SK-N-SH (cell line): Measurements from ENCODE around the gene KIF12. TPM values are rescaled to one million over a fixed set of nuclear protein-coding genes. Genes with fewer than 3 reads are reported as not detected.
"Not testable (repeated sequence)": the region's sequence is repeated elsewhere in the genome, so short reads cannot be mapped to it uniquely, and the experiment has no call there.

Experiments
- CTCF ChIA-PET: fragments of 300-600, 350-600 bp; formaldehyde crosslinking; extraction: SDS; loops from one replicate; lab custom pipeline; 2021; lab: Yijun Ruan, JAX
- POLR2A ChIA-PET: fragments of 350-600 bp; sonication (Branson Sonifier 250); formaldehyde crosslinking; extraction: SDS; loops from one replicate; lab custom pipeline; 2020; ENCODE audit warnings: antibody characterized with exemption, inconsistent platforms; lab: Yijun Ruan, JAX
- DNase-seq: peaks from one replicate; pipeline ENCODE4 v3.0.0; 2012
- H2AFZ ChIP-seq: fragments of 200-600 bp; sonication (generic); 2 replicates; pipeline ENCODE4 v1.8.1; 2016; ENCODE audit warnings: antibody characterized with exemption, mild to moderate bottlenecking, low read depth
- H3F3A ChIP-seq: fragments of 200-600 bp; sonication (generic); replicated peaks from 2 replicates; pipeline ENCODE3; 2016; ENCODE audit warnings: antibody characterized with exemption, mild to moderate bottlenecking; ENCODE audit not compliant: insufficient read depth
- H3K27ac ChIP-seq, 2 experiments: fragments of 200-500 bp in 1 of 2; fragments of 200-600 bp in 1 of 2; sonication (Bioruptor generic) in 1 of 2; sonication (generic), shearing (Covaris generic) in 1 of 2; 2 replicates each; pipeline versions ENCODE4 v1.5.1 to v1.6.1; 2014 to 2016; ENCODE audit warnings: low read depth in 2 of 2, inconsistent platforms in 1 of 2, low read length in 1 of 2, mild to moderate bottlenecking in 1 of 2, mixed read lengths in 1 of 2
- H3K27me3 ChIP-seq: fragments of 200-600 bp; sonication (generic), shearing (Covaris generic); 2 replicates; pipeline ENCODE4 v1.6.1; 2016; ENCODE audit warnings: mixed run types; ENCODE audit not compliant: insufficient read depth
- H3K36me3 ChIP-seq, 2 experiments: fragments of 200-500 bp in 1 of 2; fragments of 200-600 bp in 1 of 2; sonication (Bioruptor generic) in 1 of 2; sonication (generic) in 1 of 2; replicated peaks in 1 of 2; 2 replicates each; pipeline versions ENCODE3 to v1.5.1; 2014 to 2016; ENCODE audit warnings: low read length in 1 of 2, mild to moderate bottlenecking in 1 of 2; ENCODE audit not compliant: insufficient read depth in 2 of 2, control insufficient read depth in 1 of 2
- H3K4me1 ChIP-seq, 2 experiments: fragments of 200-500 bp in 1 of 2; fragments of 200-600 bp in 1 of 2; sonication (Bioruptor generic) in 1 of 2; sonication (generic), shearing (Covaris generic) in 1 of 2; 2 replicates each; pipeline versions ENCODE4 v1.5.1 to v1.6.1; 2014 to 2016; ENCODE audit warnings: low read depth in 1 of 2, low read length in 1 of 2, mixed run types in 1 of 2; ENCODE audit not compliant: insufficient read depth in 2 of 2, control insufficient read depth in 1 of 2
- H3K4me2 ChIP-seq: fragments of 200-600 bp; sonication (generic), shearing (Covaris generic); 2 replicates; pipeline ENCODE4 v1.6.1; 2017; ENCODE audit warnings: mixed run types
- H3K4me3 ChIP-seq, 2 experiments: fragments of 200-500 bp in 1 of 2; fragments of 200-600 bp in 1 of 2; sonication (Bioruptor generic) in 1 of 2; sonication (generic), shearing (Covaris generic) in 1 of 2; 2 replicates each; pipeline versions ENCODE4 v1.5.1 to v1.8.1; 2014 to 2016; ENCODE audit warnings: low read depth in 2 of 2, inconsistent platforms in 1 of 2, low read length in 1 of 2, mild to moderate bottlenecking in 1 of 2, mixed read lengths in 1 of 2, moderate library complexity in 1 of 2
- H3K79me2 ChIP-seq: fragments of 200-600 bp; sonication (generic); 2 replicates; pipeline ENCODE4 v1.8.1; 2017; ENCODE audit warnings: mild to moderate bottlenecking; ENCODE audit not compliant: insufficient read depth
- H3K9ac ChIP-seq: fragments of 200-600 bp; sonication (generic); 2 replicates; pipeline ENCODE4 v1.6.1; 2017; ENCODE audit warnings: mixed run types
- H3K9me2 ChIP-seq: fragments of 200-600 bp; sonication (generic); 2 replicates; pipeline ENCODE4 v1.6.1; 2017; ENCODE audit warnings: mixed run types
- H3K9me3 ChIP-seq: fragments of 200-600 bp; sonication (generic); 2 replicates; pipeline ENCODE4 v1.6.1; 2017; ENCODE audit warnings: mixed run types, mild to moderate bottlenecking, moderate library complexity
- H4K20me1 ChIP-seq: fragments of 200-600 bp; sonication (generic); 2 replicates; pipeline ENCODE4 v1.6.1; 2017; ENCODE audit warnings: mild to moderate bottlenecking, mixed run types; ENCODE audit not compliant: insufficient read depth
- CHD2 ChIP-seq: fragments of 150-350 bp; IDR thresholded peaks from 2 replicates; pipeline ENCODE4 v1.6.1; 2018; ENCODE audit warnings: low read length; ENCODE audit not compliant: partially characterized antibody
- GABPA ChIP-seq: IDR thresholded peaks from 2 replicates; pipeline ENCODE4 v1.4.0; 2012; ENCODE audit warnings: low read depth, mild to moderate bottlenecking
- JUND ChIP-seq: IDR thresholded peaks from 2 replicates; pipeline ENCODE4 v1.4.0; 2012
- MEF2A ChIP-seq: IDR thresholded peaks from 2 replicates; pipeline ENCODE4 v1.4.0; 2012; ENCODE audit warnings: low read depth, borderline replicate concordance
- SIN3A ChIP-seq: IDR thresholded peaks from 2 replicates; pipeline ENCODE4 v1.6.1; 2012; ENCODE audit warnings: low read depth, mild to moderate bottlenecking, low read length, moderate library complexity, borderline replicate concordance
- WGBS: methylation state at CpG from one replicate; pipeline ENCODE4 v1.1.6; 2017; ENCODE audit warnings: low lambda C conversion rate; 5-methylcytosine and 5-hydroxymethylcytosine counted together
- polyA plus RNA-seq, 3 experiments: library from polyadenylated mRNA; depleted of rRNA; stranded (reverse); fragments of >200 nt; gene quantifications; 2 replicates each; pipeline ENCODE4 v1.2.3, GENCODE V29; 2012
- TF ChIP-seq, protein P1 (sequence below): IDR thresholded peaks from 2 replicates; pipeline ENCODE4 v1.4.0; 2012; ENCODE audit warnings: low read depth

Gene KIF12
- polyA plus RNA-seq, 1 of the 3 experiments (the other 2 are of a cell fraction): 0.35 TPM

GRCh38 chr9:114084282-114085073, 14.6 kb downstream of the KIF12 start:
- no peaks in the 10 kb centered on the region for H3F3A ChIP-seq
- WGBS: 63% methylated on average over 9 of the region's 11 CpGs
- H3K27ac ChIP-seq: no peak overlapping the region
- no peaks in the 10 kb centered on the region; the same call in 1 of the 2 replicates for H3K27me3 ChIP-seq
- TF ChIP-seq GABPA (no peak), MEF2A (no peak), JUND (no peak)
- TF ChIP-seq, protein P1, sequence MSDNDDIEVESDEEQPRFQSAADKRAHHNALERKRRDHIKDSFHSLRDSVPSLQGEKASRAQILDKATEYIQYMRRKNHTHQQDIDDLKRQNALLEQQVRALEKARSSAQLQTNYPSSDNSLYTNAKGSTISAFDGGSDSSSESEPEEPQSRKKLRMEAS: no peak
- H3K4me2 ChIP-seq: no peak overlapping the region
- H3K9me2 ChIP-seq: no peaks in the 10 kb centered on the region
- DNase-seq: no peak
- no peaks in the 10 kb centered on the region for H4K20me1 ChIP-seq
- no peaks in the 10 kb centered on the region for H3K4me1 ChIP-seq
- no peak overlapping the region for H3K4me3 ChIP-seq
- CTCF ChIA-PET: interaction anchor here (0.9 to 5.7 kb wide), 13 partner anchors 11 to 277 kb away, joined by 3 to 133 read pairs (median 23); partner anchors contain the start of genes COL27A1 and KIF12
- no peak overlapping the region for H3K9ac ChIP-seq
- POLR2A ChIA-PET: interaction anchor here (1.1 kb wide), 1 partner anchor 13 kb away, joined by 3 read pairs; no protein-coding TSS in a partner anchor
- no peaks in the 10 kb centered on the region for H3K79me2 ChIP-seq
- H3K36me3 ChIP-seq: no peaks in the 10 kb centered on the region
- no peak overlapping the region for H2AFZ ChIP-seq
- H3K9me3 ChIP-seq: no peaks in the 10 kb centered on the region

DNA sequence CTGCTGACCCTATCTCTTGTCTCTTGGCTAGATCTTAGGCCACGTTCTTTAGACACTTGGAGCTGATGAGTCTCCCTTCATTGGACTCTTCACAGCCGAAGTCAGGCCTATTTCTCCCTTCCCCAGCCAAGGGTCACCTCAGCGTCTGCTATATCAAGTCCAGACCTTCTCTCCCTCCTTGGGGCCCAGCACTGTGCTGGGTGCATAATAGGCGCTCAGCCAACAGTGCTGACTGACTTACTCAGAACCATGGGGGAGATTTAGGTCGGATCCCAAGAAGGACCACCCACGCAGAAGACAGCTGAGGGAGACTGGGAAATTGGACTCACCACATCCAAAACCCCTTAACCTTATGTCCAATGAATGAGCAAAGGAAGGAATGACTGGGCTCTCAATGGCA, 15.4 kb downstream of the KIF12 start:
- no peak for TF ChIP-seq SIN3A
- no peak for TF ChIP-seq CHD2
- no peak for TF ChIP-seq MEF2A
- Histone ChIP-seq H3F3A (no peaks in the 10 kb centered on the region), H3K4me2 (no peak overlapping the region), H3K9me2 (no peaks in the 10 kb centered on the region), H4K20me1 (no peaks in the 10 kb centered on the region), H3K79me2 (no peaks in the 10 kb centered on the region), H3K9me3 (no peaks in the 10 kb centered on the region), H2AFZ (no peak overlapping the region), H3K36me3 (no peaks in the 10 kb centered on the region), H3K4me3 (no peak overlapping the region), H3K27me3 (no peaks in the 10 kb centered on the region; the same call in 1 of the 2 replicates), H3K4me1 (no peaks in the 10 kb centered on the region), H3K27ac (no peak overlapping the region), H3K9ac (no peak overlapping the region)
- ChIA-PET POLR2A (no interaction called here), CTCF (interaction anchor here (0.9 to 5.7 kb wide), 18 partner anchors 11 to 276 kb away, joined by 3 to 133 read pairs (median 16); partner anchors contain the start of genes COL27A1 and KIF12)
- WGBS: 82% methylated on average over 6 of the region's 6 CpGs
- DNase-seq: no peak

- H3F3A ChIP-seq, H3K4me2 ChIP-seq, H3K4me1 ChIP-seq, H3K4me3 ChIP-seq, H3K27ac ChIP-seq, H3K9me3 ChIP-seq, H3K9me2 ChIP-seq, H3K9ac ChIP-seq, H3K79me2 ChIP-seq, H2AFZ ChIP-seq, POLR2A ChIA-PET, H3K27me3 ChIP-seq, H4K20me1 ChIP-seq, DNase-seq, H3K36me3 ChIP-seq: not testable (repeated sequence)
- CTCF ChIA-PET: interaction anchor here (0.6 to 5.7 kb wide), 76 partner anchors 8 to 405 kb away, joined by 3 to 133 read pairs (median 4); partner anchors contain the start of genes COL27A1 and KIF12
- WGBS: 54% methylated on average over 13 of the region's 13 CpGs
These were observed 16.2 kb downstream of the KIF12 start for GRCh38 chr9:114082763-114083412.
